ENCODE data around the gene CUEDC1. TPM values are rescaled to one million over a fixed set of nuclear protein-coding genes. Genes with fewer than 3 reads are reported as not detected.

The CUEDC1 gene
- total and polyA plus RNA-seq, 2 of the 13 experiments (the other 11 are each of a cell fraction or from before 2014, with no cell fraction given), result 7.4 to 12.9 TPM

- ChIA-PET CTCF (ENCODE audit: low intra/inter-chr PET ratio, low total read pairs) (no interaction called here), POLR2A (interaction anchor here (1.0 to 3.6 kb wide), 4 partner anchors 10 to 84 kb away, joined by 3 to 16 read pairs (median 8); partner anchors contain the start of gene VEZF1)
- no peak for ATAC-seq
- no peak for FAIRE-seq
- Histone ChIP-seq H3K79me2 (ENCODE audit: insufficient read depth, low read length) (peaks cover 13% of the 10 kb centered on the region), H4K20me1 (ENCODE audit: insufficient read depth, low read length) (peaks cover 7% of the 10 kb centered on the region; the same call in 1 of the 2 replicates), H3K4me1 (ENCODE audit: insufficient read depth, low read length) (peaks cover 37% of the 10 kb centered on the region), H3K9ac (ENCODE audit: insufficient read depth, low read depth, low read length) (no peak overlapping the region), H3K36me3 (replicated peaks in 1 of 2; ENCODE audit: control insufficient read depth in 1 of 2, insufficient read depth in 2 of 2, low read length in 2 of 2) (peaks cover 13 to 65% of the 10 kb centered on the region in 2 experiments), H3K27ac (ENCODE audit: extremely low read length, insufficient read depth, low read length) (no peak overlapping the region), H3K4me2 (ENCODE audit: low read depth, low read length) (no peak overlapping the region), H3K4me3 (replicated peaks in 1 of 3; ENCODE audit: insufficient read depth in 1 of 3, low read depth in 2 of 3, low read length in 3 of 3) (no peak overlapping the region), H3K27me3 (ENCODE audit: control insufficient read depth in 1 of 2, insufficient read depth in 2 of 2, low read length in 2 of 2) (no peaks in the 10 kb centered on the region), H3K9me3 (ENCODE audit: low read length) (no peaks in the 10 kb centered on the region), H2AFZ (ENCODE audit: low read length) (no peak overlapping the region)
- no peak for DNase-seq (ENCODE audit: low spot score)
- TF ChIP-seq CHD2 (IDR thresholded peaks at IDR 0.05; ENCODE audit: low read depth, low read length), result no peak
- TF ChIP-seq MYNN (CRISPR knock-in tag; IDR thresholded peaks at IDR 0.05; ENCODE audit: low read depth), result no peak
- TF ChIP-seq CEBPB (IDR thresholded peaks at IDR 0.05; ENCODE audit: borderline replicate concordance, low read depth, low read length), result 0 out of 2 replicates have a peak, but pooled peaks have one; percentile 4
- no TSS peak for BruUV-seq (replicated peaks)
- in situ Hi-C loops (cut with HindIII; ENCODE audit: extremely low pct_ligation_motif_present, low pct_unique_long_range_greater_than_20kb), result no loop called here
- intact Hi-C loops (cut with micrococcal nuclease; ENCODE audit: unreplicated experiment), result no loop called here
- 95% methylated on average over 3 of the region's 3 CpGs for WGBS (ENCODE audit: low lambda C conversion rate)
Measured at GRCh38 chr17:57976594-57976993, 21.4 kb upstream of the CUEDC1 start.

- Histone ChIP-seq H3K9ac (ENCODE audit: insufficient read depth, low read depth, low read length) (no peak overlapping the region), H3K27ac (ENCODE audit: extremely low read length, insufficient read depth, low read length) (peak overlapping the region; percentile 1), H3K4me1 (ENCODE audit: insufficient read depth, low read length) (peaks cover 42% of the 10 kb centered on the region), H3K4me2 (ENCODE audit: low read depth, low read length) (peak overlapping the region; percentile 16; the same call in 1 of the 2 replicates), H3K4me3 (replicated peaks in 1 of 3; ENCODE audit: insufficient read depth in 1 of 3, low read depth in 2 of 3, low read length in 3 of 3) (no peak overlapping the region; a peak in 1 of 6 replicates), H3K36me3 (replicated peaks in 1 of 2; ENCODE audit: control insufficient read depth in 1 of 2, insufficient read depth in 2 of 2, low read length in 2 of 2) (peaks cover 13 to 50% of the 10 kb centered on the region in 2 experiments), H3K27me3 (ENCODE audit: control insufficient read depth in 1 of 2, insufficient read depth in 2 of 2, low read length in 2 of 2) (no peaks in the 10 kb centered on the region), H2AFZ (ENCODE audit: low read length) (no peak overlapping the region), H3K9me3 (ENCODE audit: low read length) (no peaks in the 10 kb centered on the region), H4K20me1 (ENCODE audit: insufficient read depth, low read length) (peaks cover 7% of the 10 kb centered on the region; the same call in 1 of the 2 replicates), H3K79me2 (ENCODE audit: insufficient read depth, low read length) (peaks cover 3% of the 10 kb centered on the region)
- ChIA-PET CTCF (ENCODE audit: low intra/inter-chr PET ratio, low total read pairs) (no interaction called here), POLR2A (interaction anchor here (1.0 to 3.6 kb wide), 8 partner anchors 9 to 125 kb away, joined by 3 to 16 read pairs (median 6); partner anchors contain the start of genes MRPS23, SRSF1 and VEZF1)
- ATAC-seq, result peak; percentile 92
- peak; percentile 60 for DNase-seq (ENCODE audit: low spot score)
- 6% methylated on average over 1 of the region's 1 CpG for WGBS (ENCODE audit: low lambda C conversion rate)
- intact Hi-C loops (cut with micrococcal nuclease; ENCODE audit: unreplicated experiment), result no loop called here
- FAIRE-seq, result peak; percentile 85
- in situ Hi-C loops (cut with HindIII; ENCODE audit: extremely low pct_ligation_motif_present, low pct_unique_long_range_greater_than_20kb), result no loop called here
- no TSS peak for BruUV-seq (replicated peaks)
- TF ChIP-seq MTA1 (CRISPR knock-in tag; IDR thresholded peaks at IDR 0.05; ENCODE audit: borderline replicate concordance) (no peak), PATZ1 (CRISPR knock-in tag; IDR thresholded peaks at IDR 0.05) (peak; percentile 33; the same call in 1 of the 2 replicates), TFE3 (CRISPR knock-in tag; IDR thresholded peaks at IDR 0.05) (0 out of 2 replicates have a peak, but pooled peaks have one; percentile 19), ZNF530 (CRISPR knock-in tag; IDR thresholded peaks at IDR 0.05; ENCODE audit: low read depth) (no peak), KMT2A (CRISPR knock-in tag; IDR thresholded peaks at IDR 0.05) (peak; percentile 57; the same call in 1 of the 2 replicates), TBP (CRISPR knock-in tag; IDR thresholded peaks at IDR 0.05) (no peak), FOXA1 (IDR thresholded peaks at IDR 0.05) (no peak), FOXA1 (CRISPR knock-in tag; IDR thresholded peaks at IDR 0.05) (peak; percentile 98), THAP11 (CRISPR knock-in tag; IDR thresholded peaks at IDR 0.05) (peak; percentile 49; the same call in 1 of the 2 replicates), GMEB1 (CRISPR knock-in tag; IDR thresholded peaks at IDR 0.05; ENCODE audit: borderline replicate concordance) (peak; percentile 44; the same call in 1 of the 2 replicates), ZNF792 (CRISPR knock-in tag; IDR thresholded peaks at IDR 0.05) (no peak)
Measured at GRCh38 chr17:57975044-57975443, 19.8 kb upstream of the CUEDC1 start.

Data from HepG2 (cell line).